Fibroblast of gingiva (primary cell): ENCODE measurements around the gene SETDB1.

Source experiments
- DNase-seq: peaks from one replicate; pipeline ENCODE4 v3.0.0-alpha.2; 2011; ENCODE audit warnings: low read depth

The SETDB1 gene

DNA sequence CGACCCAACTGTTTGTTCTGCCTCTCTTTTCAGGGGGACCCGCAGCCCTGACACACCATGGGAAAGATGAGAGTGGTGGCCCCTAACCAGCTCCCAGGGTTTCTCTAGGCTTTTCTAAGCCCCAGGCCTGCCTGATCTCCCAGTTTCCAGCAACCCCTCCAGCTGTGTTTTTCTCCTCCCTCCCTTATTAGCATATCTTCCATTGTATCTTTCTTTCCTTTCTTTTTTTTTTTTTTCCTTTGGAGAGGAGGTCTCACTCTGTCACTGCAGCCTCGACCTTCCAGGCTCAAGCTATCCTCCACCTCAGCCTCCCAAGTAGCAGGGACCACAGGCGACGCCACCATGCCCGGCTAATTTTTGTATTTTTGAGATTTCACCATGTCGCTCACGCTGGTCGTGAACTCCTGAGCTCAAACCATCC, 50.2 kb downstream of the SETDB1 start:
- no peak for DNase-seq

DNA sequence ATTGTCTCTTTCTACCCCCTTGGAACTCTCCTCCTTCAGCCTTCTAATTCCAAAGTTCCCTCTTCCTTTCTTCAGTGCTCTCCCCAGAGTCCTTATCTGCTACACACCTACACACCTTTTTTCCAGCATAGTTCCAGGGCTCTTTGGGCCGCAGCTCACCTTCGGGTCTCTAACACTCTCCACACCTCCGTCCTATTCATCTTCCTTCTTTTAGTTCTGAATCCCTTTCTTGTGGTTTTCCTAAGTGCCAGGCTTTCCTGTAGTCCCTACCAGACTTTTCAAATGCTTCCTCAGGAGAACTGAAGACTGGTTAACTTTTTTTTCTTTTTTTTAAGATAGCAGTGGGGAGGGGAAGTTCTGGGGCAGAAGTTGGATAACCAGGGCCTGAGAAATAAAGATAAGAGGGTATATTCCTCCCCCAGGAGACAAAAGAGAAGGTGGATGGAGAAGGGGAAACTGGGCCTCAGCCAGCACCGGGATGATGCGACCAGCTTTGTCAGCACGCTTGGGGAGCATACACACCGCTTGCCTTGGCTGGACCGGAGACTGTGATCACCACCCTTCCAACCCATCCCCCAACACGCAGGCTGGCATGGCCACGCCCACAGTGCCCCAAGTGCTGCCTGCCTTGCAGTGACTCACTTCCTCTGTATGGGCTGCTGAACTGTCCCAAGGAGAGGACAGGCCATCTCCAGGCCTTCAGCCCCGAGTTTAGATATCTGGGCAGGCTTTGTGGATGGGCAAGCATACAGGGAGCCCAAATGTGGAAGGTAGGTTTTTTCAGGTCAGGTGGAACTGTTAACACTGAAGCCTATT, 50.9 kb downstream of the SETDB1 start:
- peak; percentile 69 for DNase-seq

DNA sequence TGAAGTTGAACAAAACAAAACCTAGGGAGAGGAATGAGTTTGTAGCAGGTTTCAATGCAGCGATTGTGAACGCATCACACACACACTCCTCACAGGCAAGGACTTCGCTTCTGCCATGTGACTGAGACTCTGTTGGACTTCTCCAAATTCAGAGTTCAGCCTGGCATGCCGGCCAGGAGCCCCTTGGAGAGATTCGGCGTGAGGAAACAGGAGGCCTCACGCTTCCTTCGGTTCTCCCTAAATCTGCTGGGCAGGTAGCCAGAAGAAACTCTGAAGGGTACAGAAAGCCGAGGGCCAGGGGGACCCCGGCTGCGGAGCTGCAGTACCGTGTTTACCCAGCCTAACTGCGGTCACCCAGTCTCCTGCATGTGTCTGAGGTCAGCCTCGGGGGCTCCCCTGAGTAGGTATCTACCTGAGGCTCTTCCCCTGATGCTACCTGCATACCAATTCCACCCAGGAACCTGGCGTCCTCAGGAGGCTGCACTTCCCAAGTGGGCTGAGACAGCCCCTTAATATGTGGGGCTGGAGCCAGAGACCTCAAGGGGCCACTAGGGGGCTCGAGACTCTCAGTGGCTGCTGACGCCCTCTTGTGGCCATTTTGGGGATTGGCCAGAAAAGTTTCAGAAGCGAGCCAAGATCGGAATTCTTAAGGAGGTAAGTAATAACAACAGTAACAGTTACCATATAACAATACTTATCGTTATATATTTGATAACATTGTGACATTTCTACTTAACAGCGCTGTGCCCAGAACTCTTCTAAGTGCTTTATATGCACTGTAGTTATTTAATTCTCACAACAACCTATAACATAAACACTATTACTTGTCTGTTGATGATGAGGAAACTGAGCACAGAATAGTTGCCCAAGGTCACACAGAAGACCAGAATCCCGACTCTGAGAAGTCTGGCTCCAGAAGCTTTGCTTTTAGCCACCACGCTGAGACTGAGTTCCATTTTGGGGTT, 53.2 kb downstream of the SETDB1 start:
- peak; percentile 81 for DNase-seq

DNA sequence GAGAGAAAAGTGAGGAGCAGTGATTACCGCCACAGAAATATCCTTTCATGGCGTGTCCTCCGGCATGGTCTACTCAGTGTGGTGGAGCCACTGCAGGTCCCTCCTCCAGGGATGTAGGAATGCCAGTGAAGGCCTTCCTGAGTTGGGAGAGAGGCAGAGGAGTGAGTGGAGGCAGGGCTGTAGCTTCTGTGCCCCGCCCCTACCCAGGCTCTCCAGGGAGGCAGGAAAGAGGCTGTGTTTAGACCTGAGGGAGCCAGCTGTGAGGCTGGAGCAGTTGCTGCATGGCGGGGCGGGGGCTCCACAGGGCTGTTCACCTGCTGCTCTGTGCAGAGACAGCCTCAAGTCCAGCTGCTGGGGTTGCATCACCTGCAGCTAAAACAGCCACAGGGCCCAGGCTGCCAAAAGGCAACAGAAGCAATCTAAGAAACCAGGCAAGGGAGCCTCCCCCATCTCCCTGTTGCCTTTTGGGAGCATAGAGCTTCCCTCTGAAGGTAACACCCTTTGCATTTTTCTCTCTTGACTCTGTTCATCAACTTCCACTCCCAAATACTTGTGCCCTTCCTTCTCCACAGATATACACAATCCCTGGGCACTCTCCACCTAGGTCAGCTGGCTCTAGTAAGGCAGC, 55.1 kb downstream of the SETDB1 start:
- DNase-seq = no peak

DNA sequence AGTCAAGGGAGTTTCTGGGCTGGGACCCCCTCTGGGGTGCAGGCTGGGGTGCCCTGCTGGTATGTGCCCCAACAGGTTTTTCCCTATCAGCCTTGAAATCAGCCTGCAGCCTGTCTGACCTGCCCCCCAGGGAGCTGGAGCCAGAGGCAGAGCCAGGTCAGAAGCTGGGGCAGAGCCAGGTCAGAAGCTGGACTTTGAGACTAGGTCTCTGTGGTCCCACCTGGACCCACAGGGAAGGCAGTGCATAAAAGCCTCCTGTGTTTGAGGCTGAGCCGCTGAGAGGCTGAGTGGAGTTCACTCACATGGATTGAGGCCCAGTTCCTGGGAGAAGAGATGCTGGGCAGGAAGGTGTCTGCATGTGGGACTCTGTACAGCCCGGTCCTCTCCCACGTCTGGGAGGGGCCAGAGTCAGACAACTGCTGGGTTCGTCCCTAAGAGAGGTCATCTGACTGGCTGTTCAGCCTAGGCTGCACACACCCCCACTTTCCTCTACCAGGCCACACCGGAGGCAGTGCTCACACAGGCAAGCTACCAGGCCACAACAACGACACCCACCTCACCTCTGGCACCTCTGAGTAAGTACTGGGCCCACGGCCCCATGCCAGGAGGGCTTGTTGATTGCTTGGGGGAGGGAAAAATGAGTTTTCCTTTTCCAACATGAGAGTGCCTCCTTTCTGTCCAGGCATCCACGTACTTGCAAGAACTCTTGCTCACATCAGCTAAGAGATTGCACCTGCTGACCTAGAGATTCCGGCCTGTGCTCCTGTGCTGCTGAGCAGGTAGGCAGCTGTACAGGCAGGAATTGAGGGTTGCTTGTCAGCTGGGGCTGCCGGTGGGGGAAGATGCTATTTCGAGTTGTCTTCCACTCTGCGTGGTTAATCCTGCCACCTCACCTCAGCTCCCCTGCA, 55.9 kb downstream of the SETDB1 start, which contains the start of gene ANXA9:
TSS of gene ANXA9 (plus strand) at position 488 of the 908 bp plus-strand sequence. CDS start 814 bp downstream, outside the sequence.
- DNase-seq = no peak

DNA sequence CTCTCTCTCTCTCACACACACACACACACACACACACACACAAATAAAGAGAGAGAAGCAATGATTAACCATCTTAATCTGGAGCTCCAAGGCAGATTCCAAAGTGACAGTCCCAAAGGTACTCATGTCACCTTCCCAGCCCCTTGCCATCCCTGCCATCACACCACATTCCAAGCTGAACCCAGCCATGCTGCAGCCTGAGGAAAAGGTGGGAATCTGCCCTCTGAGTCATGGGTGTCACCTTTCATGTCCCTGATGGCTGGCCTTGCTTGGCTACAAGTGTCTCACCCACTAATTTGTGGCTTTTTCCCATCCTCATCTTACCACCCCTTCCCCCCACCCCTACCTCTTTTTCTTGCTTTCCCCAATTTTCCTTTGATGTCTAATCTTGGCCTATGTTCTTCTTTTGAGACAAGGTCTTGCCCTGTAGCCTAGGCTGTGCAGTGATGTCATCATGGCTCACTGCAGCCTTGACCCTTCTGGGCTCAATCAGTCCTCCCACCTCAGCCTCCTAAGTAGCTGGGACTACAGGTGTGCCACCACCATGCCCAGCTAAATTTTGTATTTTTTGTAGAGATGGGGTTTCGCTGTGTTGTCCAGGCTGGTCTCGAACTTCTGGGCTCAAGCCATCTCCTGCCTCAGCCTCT, 59.1 kb downstream of the SETDB1 start:
- DNase-seq = no peak

DNA sequence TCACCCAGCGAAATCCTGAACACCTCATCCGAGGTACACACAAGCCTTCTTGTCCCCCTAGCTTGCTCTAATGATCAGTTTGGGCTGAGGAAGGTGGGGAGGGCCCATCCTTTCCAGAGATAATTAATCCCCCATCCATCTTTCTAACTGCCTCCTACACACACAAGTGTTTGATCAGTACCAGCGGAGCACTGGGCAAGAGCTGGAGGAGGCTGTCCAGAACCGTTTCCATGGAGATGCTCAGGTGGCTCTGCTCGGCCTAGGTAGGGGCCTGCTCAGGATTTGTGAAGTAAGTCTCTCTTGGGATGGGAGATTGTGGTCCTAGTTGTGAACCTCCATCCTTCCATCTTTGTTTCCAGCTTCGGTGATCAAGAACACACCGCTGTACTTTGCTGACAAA, 61.8 kb downstream of the SETDB1 start:
- no peak for DNase-seq

DNA sequence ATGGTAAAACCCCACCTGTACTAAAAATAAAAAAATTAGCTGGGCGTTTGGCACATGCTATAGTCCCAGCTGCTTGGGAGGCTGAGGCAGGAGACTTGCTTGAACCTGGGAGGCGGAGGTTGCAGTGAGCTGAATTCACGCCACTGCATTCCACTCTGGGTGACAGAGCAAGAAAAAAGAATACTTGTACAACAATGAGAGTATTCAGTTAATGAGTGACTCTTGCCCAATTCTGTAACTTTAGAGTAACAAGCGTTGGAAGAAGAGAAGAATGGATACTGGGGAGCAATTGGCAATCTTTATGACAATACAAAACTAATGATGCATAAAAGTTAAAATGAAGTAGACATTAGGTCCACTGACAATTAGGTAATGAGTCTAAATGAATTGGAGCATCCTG, 66.5 kb downstream of the SETDB1 start:
- no peak for DNase-seq

DNA sequence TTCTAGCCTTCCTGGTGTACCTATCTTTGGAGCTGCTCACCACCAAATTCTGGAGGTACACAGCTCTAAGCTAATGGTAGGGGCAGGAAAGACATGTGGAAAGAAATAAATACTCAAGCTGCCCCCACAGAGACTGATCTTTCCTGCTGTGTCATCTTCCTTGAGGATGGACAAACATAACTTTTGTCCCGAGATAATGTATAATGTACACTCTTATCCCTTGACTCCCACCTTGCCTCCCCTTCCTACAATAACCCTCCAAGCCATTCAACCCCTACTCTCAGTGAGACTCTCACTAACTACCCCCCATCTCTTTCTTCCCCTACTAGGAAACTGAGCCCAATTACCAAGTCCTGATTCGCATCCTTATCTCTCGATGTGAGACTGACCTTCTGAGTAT, 68.1 kb downstream of the SETDB1 start:
- DNase-seq = no peak

DNA sequence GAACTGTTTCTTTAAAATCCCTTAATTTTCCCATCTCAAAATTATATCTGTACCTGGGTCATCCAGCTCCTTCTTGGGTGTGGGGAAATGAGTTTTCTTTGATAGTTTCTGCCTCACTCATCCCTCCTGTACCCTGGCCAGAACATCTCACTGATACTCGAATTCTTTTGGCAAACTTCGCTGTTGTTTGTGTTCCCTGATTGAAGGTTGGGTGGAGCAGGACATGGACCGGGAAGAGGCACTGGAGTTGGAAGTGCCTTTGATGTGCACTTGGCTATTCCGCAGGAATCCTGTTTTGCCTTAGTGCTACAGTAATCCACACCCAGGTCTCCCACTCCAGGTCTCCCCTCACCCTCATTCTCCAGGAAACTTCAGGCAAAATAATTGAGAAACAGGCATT, 69.3 kb downstream of the SETDB1 start:
- no peak for DNase-seq

DNA sequence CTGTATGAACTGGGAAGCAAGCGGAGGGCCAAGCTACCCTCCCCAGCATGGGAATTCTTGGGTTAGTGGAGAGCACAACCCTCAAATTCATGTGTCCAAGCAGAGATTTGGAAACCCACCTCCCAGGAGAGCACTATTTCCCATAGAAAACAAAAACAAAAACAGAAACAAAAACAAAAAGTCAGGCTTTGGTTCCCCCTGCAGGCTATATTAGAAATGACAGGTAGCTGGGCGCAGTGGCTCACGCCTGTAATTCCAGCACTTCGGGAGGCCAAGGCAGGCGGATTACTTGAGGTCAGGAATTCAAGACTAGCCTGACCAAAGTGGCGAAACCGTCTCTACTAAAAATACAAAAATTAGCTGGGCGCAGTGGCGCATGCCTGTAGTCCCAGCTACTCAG, 69.7 kb downstream of the SETDB1 start:
- peak; percentile 71 for DNase-seq

DNA sequence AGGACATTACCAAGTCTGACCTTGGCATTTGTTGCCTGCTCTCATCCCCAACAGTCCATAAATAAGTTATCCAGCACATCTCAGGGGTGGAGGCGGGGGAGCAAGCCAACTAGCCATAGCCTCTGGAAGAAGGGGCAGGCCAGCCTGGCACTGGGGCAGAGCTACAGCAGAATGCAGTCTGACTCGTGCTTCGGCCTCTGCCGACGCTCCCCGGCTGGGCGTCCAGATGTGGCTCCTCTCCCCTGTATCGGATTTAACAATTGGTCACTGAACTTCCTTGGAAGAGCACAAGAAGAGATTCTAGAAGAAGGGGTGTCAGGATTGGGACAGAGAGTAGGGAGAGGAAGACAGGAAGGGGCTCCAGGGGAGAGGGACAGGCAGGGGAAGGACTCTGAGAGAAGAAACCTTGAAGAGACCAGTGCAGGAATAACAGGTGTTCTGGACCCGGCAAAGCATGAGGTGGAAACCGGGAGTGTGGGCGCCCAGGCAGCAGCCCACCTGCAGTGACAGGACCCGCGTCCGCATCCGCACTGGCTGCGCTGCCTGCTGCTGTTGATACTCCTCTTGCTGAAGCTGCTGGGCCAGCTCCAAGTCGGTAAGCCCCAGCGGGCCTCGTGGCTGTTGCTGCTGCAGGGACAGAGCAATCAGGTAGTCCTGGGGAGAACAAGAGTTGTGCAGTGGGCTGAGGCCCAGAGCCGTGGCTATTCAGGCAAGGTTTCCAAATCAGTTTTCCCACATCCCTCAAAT, 71.1 kb downstream of the SETDB1 start:
- DNase-seq = no peak

DNA sequence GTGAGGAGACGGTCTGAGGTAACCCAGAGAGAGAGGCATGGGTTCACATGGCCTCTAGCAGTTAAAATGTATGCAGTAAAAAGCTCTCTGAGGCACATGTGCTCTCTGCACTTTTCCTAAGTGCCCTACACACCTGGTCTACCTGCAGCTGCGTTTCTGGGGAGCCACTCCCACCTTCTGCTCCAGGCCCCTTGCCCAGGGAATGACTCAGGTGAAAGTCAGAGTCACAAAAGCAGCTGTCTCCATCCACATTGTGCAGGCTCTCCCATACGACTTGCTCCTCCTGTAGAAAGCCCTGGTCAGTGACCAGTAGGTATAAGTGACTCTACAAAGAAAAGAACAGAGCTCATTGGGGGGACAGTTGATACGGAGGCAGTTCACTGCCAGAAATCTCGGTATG, 71.8 kb downstream of the SETDB1 start:
- no peak for DNase-seq

DNA sequence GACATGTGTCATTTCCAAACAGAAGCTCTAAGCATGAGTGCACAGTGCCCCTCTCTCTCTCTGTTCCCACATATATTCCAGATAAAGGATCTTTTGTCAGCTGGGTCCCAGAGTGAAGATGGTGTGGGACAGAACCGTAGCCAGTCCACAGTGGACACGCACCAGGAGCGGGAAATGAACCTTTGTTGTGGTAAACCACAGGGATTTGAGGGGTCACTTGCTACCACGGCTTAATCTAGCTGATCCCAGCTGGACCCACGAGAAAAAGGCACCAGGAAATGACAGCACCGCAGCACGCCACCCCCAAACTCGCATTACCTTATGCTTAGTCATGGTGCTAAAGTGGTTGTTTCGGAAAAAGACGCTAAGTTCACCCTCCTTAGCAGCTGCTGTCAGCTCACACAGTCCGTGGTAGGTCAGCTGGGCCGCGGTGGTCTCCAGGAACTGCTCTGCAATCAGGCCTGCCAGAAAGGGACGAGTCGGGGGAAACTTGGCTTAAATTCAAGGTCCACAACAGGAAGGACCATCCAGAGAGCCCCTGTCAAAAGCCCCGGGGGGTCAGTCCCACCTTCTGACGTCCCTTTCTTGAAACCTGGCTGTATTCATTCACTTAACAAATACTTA, 73.0 kb downstream of the SETDB1 start:
- DNase-seq = no peak

DNA sequence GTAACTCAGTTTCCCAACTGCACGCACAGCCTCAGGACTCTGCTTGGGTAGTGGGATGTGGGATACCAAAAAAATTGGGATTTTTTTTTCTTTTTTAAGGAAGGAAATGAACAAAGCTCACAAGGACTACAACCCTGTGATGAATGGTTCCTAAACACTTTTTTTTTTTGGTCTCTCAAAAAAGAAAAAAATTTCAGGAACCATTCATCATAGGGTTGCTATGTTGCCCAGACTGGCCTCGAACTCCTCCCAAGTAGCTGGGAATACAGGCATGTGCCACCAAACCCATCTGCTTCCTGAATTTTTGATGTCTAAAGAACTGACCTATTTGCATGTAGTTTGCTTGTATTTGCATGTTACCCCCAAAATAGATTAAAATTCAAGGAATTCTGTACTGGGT, 73.8 kb downstream of the SETDB1 start:
- DNase-seq = no peak

DNA sequence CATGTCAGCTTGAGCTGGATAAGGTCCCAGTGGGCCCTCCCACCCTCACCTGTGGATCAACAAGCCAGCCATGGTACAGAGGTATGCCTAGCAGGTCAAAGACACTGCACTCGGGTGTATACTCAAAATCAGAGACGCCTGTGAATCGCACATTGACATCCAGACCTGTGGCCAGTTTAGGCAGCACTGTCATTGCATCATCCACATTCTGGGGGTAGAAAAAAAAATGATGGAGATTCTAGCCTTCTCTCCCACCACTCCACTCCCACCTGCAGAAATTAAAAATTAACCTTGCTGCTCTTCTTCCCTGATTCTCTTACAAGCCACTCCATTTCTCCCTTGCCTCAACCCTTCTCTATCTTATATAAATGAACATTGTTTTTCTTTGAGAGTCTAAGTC, 74.2 kb downstream of the SETDB1 start:
- no peak for DNase-seq

DNA sequence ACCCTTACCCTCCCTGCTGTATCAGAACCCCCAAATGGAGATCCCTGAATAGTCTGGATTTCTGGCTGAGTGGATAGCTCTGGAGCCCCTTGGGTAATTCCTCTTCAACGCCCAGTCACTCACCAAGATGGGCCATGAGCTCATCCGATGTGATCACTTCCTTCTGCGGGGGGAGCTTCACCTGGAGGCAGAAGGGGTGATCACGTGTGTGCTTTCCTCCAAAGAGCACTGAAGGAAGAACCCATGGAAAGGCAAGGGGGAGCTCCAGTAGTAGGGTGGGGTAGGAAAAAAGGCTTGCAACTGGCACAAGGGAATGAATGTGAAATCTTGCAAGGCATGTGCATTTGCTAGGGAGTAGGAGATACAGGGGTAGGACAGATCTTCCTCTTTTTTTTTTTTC, 75.4 kb downstream of the SETDB1 start:
- no peak for DNase-seq

DNA sequence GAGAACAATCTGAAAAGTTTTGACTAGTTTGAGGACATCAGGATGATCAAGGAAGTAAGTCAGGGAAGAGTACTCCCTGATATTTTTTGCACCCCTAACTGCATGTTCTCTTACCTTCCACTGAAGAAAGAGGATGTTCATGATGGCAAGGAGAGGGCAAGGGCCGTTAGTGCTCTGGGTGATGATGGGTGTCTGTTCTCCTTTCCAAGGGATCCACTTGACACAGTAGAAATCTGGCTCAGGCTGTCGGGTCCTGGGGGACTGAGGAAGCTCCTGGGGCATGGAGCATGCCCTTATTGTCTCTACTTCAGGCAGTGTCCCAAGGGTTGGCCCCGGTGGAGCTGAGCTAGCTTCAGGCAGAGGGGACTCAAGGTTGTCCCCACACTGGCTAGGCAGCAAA, 75.9 kb downstream of the SETDB1 start:
- DNase-seq = no peak

DNA sequence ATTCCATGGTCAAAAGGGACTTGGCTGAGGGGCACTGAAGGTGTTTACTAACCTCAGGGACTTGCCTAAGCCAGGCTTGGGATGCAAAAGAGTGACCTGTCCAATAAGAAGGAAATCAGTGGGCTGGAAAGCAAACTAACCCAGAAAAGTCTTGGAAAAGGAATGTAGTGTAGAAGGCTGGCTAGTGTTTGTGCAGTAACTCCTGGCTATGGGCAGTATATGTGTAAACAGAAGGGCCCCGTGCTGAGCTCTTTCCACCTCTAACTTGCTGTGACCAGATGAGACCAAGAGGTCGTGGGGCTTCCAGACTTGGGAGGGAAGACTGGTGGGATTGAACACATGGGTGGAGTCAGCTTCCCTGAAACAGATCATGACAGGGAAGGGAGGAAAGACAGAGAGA, 76.4 kb downstream of the SETDB1 start:
- no peak for DNase-seq

DNA sequence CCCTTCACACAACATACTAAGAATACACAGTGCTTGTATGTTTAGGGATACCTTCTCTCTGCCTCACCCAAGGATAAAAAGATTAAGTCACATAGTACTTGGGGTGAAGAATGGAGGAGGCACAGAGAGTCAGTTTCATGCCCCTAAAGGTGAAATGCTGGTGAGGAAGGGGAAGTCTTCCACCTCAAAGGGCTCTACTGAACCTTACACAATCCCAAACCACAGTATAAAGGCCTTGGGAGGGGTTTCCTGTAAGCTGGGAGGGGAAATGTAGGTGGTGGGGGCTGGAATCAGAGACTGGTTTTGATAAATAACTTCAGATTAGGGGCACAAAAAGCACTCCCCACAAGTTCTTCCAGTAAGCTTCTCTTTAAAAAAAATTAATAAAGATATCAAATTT, 77.0 kb downstream of the SETDB1 start:
- DNase-seq = no peak
